ENCODE data around the gene TNFRSF19. TPM values are rescaled to one million over a fixed set of nuclear protein-coding genes. Genes with fewer than 3 reads are reported as not detected.

Gene TNFRSF19
- total RNA-seq, 1 donor from 2014 or later: 0.85 TPM

DNA sequence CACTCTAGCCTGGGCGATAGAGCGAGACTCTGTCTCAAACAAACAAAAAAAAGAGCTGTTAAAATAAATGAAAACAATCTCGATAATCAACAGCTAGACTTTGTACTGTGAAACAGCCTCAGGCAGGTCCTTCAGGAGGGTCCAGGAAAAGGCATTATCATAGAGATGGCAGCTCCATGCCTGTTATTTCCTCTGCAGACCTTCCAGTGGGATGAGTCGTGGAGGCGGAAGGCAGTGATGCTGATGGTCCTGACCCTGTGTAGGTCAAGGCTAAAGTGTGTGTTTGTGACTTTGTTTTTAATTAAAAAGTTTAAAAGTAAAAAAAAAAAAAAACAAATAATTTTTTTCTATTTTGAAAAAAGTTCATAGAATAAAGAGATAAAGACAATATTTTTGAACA, 117.4 kb downstream of the TNFRSF19 start:
- no peak for DNase-seq (ENCODE audit: low spot score in 2 of 2)
- no peaks in the 10 kb centered on the region for H3K36me3 ChIP-seq
- no peaks in the 10 kb centered on the region for H3K27me3 ChIP-seq
- H3K4me3 ChIP-seq: no peak overlapping the region
- TF ChIP-seq, protein P1, sequence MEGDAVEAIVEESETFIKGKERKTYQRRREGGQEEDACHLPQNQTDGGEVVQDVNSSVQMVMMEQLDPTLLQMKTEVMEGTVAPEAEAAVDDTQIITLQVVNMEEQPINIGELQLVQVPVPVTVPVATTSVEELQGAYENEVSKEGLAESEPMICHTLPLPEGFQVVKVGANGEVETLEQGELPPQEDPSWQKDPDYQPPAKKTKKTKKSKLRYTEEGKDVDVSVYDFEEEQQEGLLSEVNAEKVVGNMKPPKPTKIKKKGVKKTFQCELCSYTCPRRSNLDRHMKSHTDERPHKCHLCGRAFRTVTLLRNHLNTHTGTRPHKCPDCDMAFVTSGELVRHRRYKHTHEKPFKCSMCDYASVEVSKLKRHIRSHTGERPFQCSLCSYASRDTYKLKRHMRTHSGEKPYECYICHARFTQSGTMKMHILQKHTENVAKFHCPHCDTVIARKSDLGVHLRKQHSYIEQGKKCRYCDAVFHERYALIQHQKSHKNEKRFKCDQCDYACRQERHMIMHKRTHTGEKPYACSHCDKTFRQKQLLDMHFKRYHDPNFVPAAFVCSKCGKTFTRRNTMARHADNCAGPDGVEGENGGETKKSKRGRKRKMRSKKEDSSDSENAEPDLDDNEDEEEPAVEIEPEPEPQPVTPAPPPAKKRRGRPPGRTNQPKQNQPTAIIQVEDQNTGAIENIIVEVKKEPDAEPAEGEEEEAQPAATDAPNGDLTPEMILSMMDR (IDR thresholded peaks at IDR 0.05): no peak
- no peaks in the 10 kb centered on the region for H3K9me3 ChIP-seq
- intact Hi-C loops (cut with DNase I): no loop called here
- no peaks in the 10 kb centered on the region for H3K4me1 ChIP-seq
- no peak overlapping the region for H3K27ac ChIP-seq

- Histone ChIP-seq H3K4me1 (no peaks in the 10 kb centered on the region), H3K9me3 (no peaks in the 10 kb centered on the region), H3K27me3 (no peaks in the 10 kb centered on the region), H3K27ac (no peak overlapping the region), H3K36me3 (no peaks in the 10 kb centered on the region), H3K4me3 (no peak overlapping the region)
- TF ChIP-seq, protein P1 (IDR thresholded peaks at IDR 0.05): no peak
- intact Hi-C loops (cut with DNase I): no loop called here
- no peak for DNase-seq (ENCODE audit: low spot score in 2 of 2)
Measured at GRCh38 chr13:23688336-23688735, 118.1 kb downstream of the TNFRSF19 start.

GRCh38 chr13:23690668-23691067, 120.5 kb downstream of the TNFRSF19 start:
- no peak for DNase-seq (ENCODE audit: low spot score in 2 of 2)
- TF ChIP-seq, protein P1 (IDR thresholded peaks at IDR 0.05): no peak
- Histone ChIP-seq H3K4me3 (no peak overlapping the region), H3K9me3 (no peaks in the 10 kb centered on the region), H3K27me3 (no peaks in the 10 kb centered on the region), H3K36me3 (no peaks in the 10 kb centered on the region), H3K4me1 (no peaks in the 10 kb centered on the region), H3K27ac (no peak overlapping the region)
- intact Hi-C loops (cut with DNase I): no loop called here

DNA sequence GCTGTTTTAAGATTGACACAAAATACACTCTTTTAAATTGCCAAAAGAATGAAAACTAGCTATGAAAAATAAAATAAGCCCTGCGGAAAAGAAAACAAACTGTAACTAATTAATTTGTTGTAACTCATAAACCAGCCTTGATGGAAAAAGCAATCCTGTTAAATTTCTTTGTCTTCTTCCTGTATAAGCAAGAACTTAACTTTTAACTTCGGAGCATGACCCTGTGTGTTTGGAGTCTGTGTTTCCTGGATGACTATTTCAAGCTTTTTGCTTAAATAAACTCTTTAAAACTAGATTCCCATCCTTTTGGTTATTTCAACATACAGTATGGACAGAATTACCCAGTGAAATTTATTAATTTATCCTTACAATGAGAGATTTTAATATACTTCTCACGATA, 122.6 kb downstream of the TNFRSF19 start:
- H3K4me1 ChIP-seq: no peaks in the 10 kb centered on the region
- TF ChIP-seq, protein P1 (IDR thresholded peaks at IDR 0.05): no peak
- H3K9me3 ChIP-seq: no peaks in the 10 kb centered on the region
- H3K4me3 ChIP-seq: no peak overlapping the region
- no peak overlapping the region for H3K27ac ChIP-seq
- no peaks in the 10 kb centered on the region for H3K36me3 ChIP-seq
- intact Hi-C loops (cut with DNase I): no loop called here
- no peaks in the 10 kb centered on the region for H3K27me3 ChIP-seq
- no peak for DNase-seq (ENCODE audit: low spot score in 2 of 2)

- Histone ChIP-seq H3K27me3 (no peaks in the 10 kb centered on the region), H3K27ac (no peak overlapping the region), H3K36me3 (no peaks in the 10 kb centered on the region), H3K4me3 (no peak overlapping the region), H3K4me1 (no peaks in the 10 kb centered on the region), H3K9me3 (no peaks in the 10 kb centered on the region)
- intact Hi-C loops (cut with DNase I): no loop called here
- TF ChIP-seq, protein P1 (IDR thresholded peaks at IDR 0.05): no peak
- no peak for DNase-seq (ENCODE audit: low spot score in 2 of 2)
Measured at GRCh38 chr13:23695196-23695595, 125.0 kb downstream of the TNFRSF19 start.
